HL-60 (cell line): Measurements from ENCODE around the gene TCF15.

Experiments
- GABPA ChIP-seq: IDR thresholded peaks from 2 replicates; pipeline ENCODE4 v1.6.1; 2012; ENCODE audit warnings: low read depth
- POLR2AphosphoS5 ChIP-seq: IDR thresholded peaks from 2 replicates; pipeline ENCODE4 v1.6.1; 2012; ENCODE audit warnings: low read depth
- REST ChIP-seq: IDR thresholded peaks from 2 replicates; pipeline ENCODE4 v1.6.1; 2012; ENCODE audit warnings: low read depth; ENCODE audit not compliant: insufficient replicate concordance
- SPI1 ChIP-seq: IDR thresholded peaks from 2 replicates; pipeline ENCODE4 v1.6.1; 2012; ENCODE audit warnings: low read depth, mild to moderate bottlenecking, borderline replicate concordance
- TF ChIP-seq, protein P1 (sequence below): IDR thresholded peaks from one replicate; pipeline ENCODE4 v1.5.1; 2011; ENCODE audit warnings: low read length, control low read depth, inconsistent platforms; ENCODE audit not compliant: insufficient read depth

- TF ChIP-seq, protein P1, sequence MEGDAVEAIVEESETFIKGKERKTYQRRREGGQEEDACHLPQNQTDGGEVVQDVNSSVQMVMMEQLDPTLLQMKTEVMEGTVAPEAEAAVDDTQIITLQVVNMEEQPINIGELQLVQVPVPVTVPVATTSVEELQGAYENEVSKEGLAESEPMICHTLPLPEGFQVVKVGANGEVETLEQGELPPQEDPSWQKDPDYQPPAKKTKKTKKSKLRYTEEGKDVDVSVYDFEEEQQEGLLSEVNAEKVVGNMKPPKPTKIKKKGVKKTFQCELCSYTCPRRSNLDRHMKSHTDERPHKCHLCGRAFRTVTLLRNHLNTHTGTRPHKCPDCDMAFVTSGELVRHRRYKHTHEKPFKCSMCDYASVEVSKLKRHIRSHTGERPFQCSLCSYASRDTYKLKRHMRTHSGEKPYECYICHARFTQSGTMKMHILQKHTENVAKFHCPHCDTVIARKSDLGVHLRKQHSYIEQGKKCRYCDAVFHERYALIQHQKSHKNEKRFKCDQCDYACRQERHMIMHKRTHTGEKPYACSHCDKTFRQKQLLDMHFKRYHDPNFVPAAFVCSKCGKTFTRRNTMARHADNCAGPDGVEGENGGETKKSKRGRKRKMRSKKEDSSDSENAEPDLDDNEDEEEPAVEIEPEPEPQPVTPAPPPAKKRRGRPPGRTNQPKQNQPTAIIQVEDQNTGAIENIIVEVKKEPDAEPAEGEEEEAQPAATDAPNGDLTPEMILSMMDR = no peak
- TF ChIP-seq SPI1 = no peak
- no peak for TF ChIP-seq POLR2AphosphoS5
- TF ChIP-seq REST = no peak
- no peak for TF ChIP-seq GABPA
Measured at GRCh38 chr20:562232-562897, 47.7 kb downstream of the TCF15 start.
